Kidney (tissue), 14 donors: ENCODE measurements around the gene WASL. TPM values are rescaled to one million over a fixed set of nuclear protein-coding genes. Genes with fewer than 3 reads are reported as not detected.
"Not testable (repeated sequence)": the region's sequence is repeated elsewhere in the genome, so short reads cannot be mapped to it uniquely, and the experiment has no call there.

Experiments used
- DNase-seq, 5 donors: peaks; one replicate each; pipeline ENCODE4 v3.0.0-alpha.2; 2013 to 2020
- FAIRE-seq: peaks from 2 replicates; lab custom pipeline; 2012; peaks lifted over from hg19 to GRCh38; lab: Jason Lieb, UNC
- H3K27ac ChIP-seq, 2 donors: one replicate each; pipeline ENCODE4 v1.7.0; 2013; ENCODE audit warnings: low read depth in 2 of 2, low read length in 2 of 2, inconsistent platforms in 1 of 2
- H3K27me3 ChIP-seq: one replicate; pipeline ENCODE4 v1.7.1; 2013; ENCODE audit warnings: low read length, inconsistent platforms; ENCODE audit not compliant: control insufficient read depth, insufficient read depth
- H3K36me3 ChIP-seq, 3 donors: one replicate each; pipeline versions ENCODE4 v1.7.0 to v1.7.1; 2013; ENCODE audit warnings: low read length in 3 of 3, control low read depth in 1 of 3, inconsistent platforms in 1 of 3; ENCODE audit not compliant: insufficient read depth in 3 of 3, control insufficient read depth in 2 of 3
- H3K4me1 ChIP-seq, 3 donors: one replicate each; pipeline versions ENCODE4 v1.7.0 to v1.7.1; 2013; ENCODE audit warnings: low read length in 3 of 3, inconsistent platforms in 1 of 3, low read depth in 1 of 3; ENCODE audit not compliant: control insufficient read depth in 2 of 3, insufficient read depth in 2 of 3
- H3K4me3 ChIP-seq, 3 donors: one replicate each; pipeline versions ENCODE4 v1.7.0 to v1.8.1; 2013; ENCODE audit warnings: low read length in 3 of 3, control low read depth in 1 of 3, inconsistent platforms in 1 of 3
- H3K9ac ChIP-seq, 3 donors: one replicate each; pipeline versions ENCODE4 v1.7.0 to v1.7.1; 2013; ENCODE audit warnings: low read length in 3 of 3, control low read depth in 1 of 3, inconsistent platforms in 1 of 3
- H3K9me3 ChIP-seq, 3 donors: one replicate each; pipeline versions ENCODE4 v1.7.0 to v1.7.1; 2013; ENCODE audit warnings: low read length in 3 of 3, control low read depth in 1 of 3, inconsistent platforms in 1 of 3; ENCODE audit not compliant: control insufficient read depth in 2 of 3, insufficient read depth in 1 of 3
- intact Hi-C: fragments of 100-400 bp; cut with DNase I; formaldehyde crosslinking; loops from one replicate; pipeline ENCODE4 v1.11.1; 2022
- polyA plus RNA-seq: library from polyadenylated mRNA; stranded (reverse); fragments of 350-450 nt; fragmentation: Illumina TruSeq; extraction: RNeasy Lipid Tissue Mini Kit (QIAGEN cat#74804); gene quantifications from one replicate; pipeline ENCODE4 v1.2.3, GENCODE V29; 2014; ENCODE audit warnings: low read depth, low replicate concordance; ENCODE audit not compliant: insufficient read depth
- total RNA-seq: library from RNA; stranded (reverse); fragmentation: NEBNext Ultra II Directional; extraction: Animal tissue kit (Norgen Biotek cat#: 25700); gene quantifications from one replicate; pipeline ENCODE4 v1.2.1, GENCODE V29; 2021
- TF ChIP-seq, protein P1 (sequence below): IDR thresholded peaks from 3 replicates; pipeline ENCODE4 v1.5.1; 2012; ENCODE audit warnings: mild to moderate bottlenecking, moderate library complexity, borderline replicate concordance; ENCODE audit not compliant: insufficient read depth; ENCODE audit errors: extremely low read depth
- donor health status: control.
- donor health status: control.
- donor health status: control.
- donor health status: control.
- donor health status: control.
- donor health status: DM: yes; HTN: yes; CAD: no.
- donor health status: Normal renal cell carcinoma (clear cell type).

Gene WASL
- total and polyA plus RNA-seq, 2 donors from 2014 or later = 28.7 to 50.4 TPM

DNA sequence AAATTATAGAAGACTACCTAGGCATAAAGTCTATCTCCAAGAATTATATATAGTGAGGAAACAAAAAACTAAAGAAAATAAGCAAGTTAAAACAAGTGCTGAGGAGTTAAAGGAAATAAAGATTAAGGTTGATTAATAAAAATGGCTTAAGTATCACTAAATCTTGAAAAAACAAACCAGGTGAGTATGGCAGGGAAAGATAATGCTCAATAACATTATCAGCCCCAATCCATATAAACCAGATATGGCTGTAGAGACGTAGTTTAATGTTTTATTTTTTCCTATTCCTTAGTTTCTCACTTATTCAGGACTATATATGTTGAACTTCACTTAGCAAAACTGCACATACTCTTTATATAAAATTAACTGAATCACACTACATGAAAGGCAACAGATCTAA lies 4.4 kb downstream of the WASL start:
- TF ChIP-seq, protein P1, sequence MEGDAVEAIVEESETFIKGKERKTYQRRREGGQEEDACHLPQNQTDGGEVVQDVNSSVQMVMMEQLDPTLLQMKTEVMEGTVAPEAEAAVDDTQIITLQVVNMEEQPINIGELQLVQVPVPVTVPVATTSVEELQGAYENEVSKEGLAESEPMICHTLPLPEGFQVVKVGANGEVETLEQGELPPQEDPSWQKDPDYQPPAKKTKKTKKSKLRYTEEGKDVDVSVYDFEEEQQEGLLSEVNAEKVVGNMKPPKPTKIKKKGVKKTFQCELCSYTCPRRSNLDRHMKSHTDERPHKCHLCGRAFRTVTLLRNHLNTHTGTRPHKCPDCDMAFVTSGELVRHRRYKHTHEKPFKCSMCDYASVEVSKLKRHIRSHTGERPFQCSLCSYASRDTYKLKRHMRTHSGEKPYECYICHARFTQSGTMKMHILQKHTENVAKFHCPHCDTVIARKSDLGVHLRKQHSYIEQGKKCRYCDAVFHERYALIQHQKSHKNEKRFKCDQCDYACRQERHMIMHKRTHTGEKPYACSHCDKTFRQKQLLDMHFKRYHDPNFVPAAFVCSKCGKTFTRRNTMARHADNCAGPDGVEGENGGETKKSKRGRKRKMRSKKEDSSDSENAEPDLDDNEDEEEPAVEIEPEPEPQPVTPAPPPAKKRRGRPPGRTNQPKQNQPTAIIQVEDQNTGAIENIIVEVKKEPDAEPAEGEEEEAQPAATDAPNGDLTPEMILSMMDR = no peak
- intact Hi-C loops = no loop called here
- Histone ChIP-seq H3K4me3 (peak overlapping the region in 1 of 3 donors; percentile 15), H3K9me3 (no peaks in the 10 kb centered on the region), H3K4me1 (peaks cover 0 to 19% (median 14%) of the 10 kb centered on the region in 3 donors), H3K27me3 (no peaks in the 10 kb centered on the region), H3K27ac (no peak overlapping the region), H3K36me3 (no peaks in the 10 kb centered on the region), H3K9ac (no peak overlapping the region)
- DNase-seq = no peak
- no peak for FAIRE-seq

DNA sequence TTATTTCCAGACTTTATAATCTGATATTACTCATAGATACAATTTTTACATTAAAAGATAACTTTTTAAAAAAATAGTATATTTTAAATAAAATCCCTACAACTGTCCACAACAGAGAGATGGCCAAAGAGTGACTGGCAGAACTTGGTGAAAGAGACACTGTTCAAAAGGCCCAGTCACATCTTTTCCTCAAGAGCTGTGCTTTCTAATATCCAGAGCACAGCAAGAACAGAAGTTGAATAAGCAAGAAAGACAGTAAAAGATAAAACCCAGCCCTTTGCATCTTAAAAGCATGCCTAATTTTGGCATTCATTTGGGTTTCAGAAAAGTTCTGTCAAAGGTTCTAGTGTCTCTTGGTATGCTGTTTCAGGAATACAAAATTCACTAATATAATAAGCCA lies 6.9 kb downstream of the WASL start:
- no peak overlapping the region for H3K4me3 ChIP-seq
- H3K27me3 ChIP-seq = no peaks in the 10 kb centered on the region
- peaks cover 0 to 24% (median 12%) of the 10 kb centered on the region in 3 donors for H3K4me1 ChIP-seq
- DNase-seq (no peak), FAIRE-seq (no peak)
- intact Hi-C loops = no loop called here
- H3K27ac ChIP-seq = no peak overlapping the region
- TF ChIP-seq, protein P1 = no peak
- no peaks in the 10 kb centered on the region for H3K36me3 ChIP-seq
- no peak overlapping the region for H3K9ac ChIP-seq
- H3K9me3 ChIP-seq = no peaks in the 10 kb centered on the region

DNA sequence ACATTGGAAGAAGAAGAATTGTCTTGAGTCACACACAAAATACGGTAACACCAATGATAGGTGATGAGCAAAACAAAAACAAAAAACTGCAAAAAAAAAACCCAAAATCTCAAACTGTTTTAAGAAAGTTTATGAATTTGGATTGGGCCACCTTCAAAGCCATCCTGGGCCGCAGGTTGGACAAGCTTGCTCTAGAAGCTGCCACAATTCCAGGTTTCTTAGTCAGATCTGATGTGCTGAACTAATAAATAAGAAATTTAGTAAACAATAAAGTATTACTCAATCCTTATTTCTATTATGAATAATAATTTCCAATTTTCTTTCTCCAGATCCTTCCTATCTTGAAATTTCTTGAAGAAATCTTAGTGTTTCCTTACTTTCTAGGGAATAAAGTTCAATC lies 10.0 kb downstream of the WASL start:
- H3K27ac ChIP-seq = peak overlapping the region in 1 of 2 donors; percentile 47
- H3K27me3 ChIP-seq = no peaks in the 10 kb centered on the region
- TF ChIP-seq, protein P1 = no peak
- intact Hi-C loops = no loop called here
- H3K4me1 ChIP-seq = peaks cover 0 to 12% (median 8%) of the 10 kb centered on the region in 3 donors
- FAIRE-seq (no peak), DNase-seq (no peak)
- no peaks in the 10 kb centered on the region for H3K9me3 ChIP-seq
- no peak overlapping the region for H3K4me3 ChIP-seq
- H3K9ac ChIP-seq = no peak overlapping the region
- no peaks in the 10 kb centered on the region for H3K36me3 ChIP-seq

DNA sequence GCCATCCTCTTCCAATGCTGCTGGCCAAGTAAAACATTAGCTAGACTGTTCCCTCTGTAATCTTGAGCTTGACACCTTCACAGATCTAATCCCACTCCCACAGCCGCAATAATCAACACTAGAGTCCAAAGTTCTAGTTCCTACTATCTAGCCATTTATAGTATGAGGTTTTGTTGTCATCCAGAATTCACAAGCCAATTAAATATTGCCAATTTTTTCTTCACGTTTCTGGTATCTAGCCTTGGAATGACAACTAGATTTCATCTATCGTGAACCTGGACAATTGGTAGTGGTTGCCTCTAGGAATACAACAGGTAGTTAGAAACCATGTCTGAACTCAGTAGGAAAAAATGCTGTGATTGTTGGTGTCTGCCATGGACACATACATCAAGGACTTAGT lies 10.4 kb downstream of the WASL start:
- peak overlapping the region in 1 of 2 donors; percentile 47 for H3K27ac ChIP-seq
- no peaks in the 10 kb centered on the region for H3K27me3 ChIP-seq
- TF ChIP-seq, protein P1 = no peak
- H3K9ac ChIP-seq = no peak overlapping the region
- FAIRE-seq (no peak), DNase-seq (no peak)
- H3K9me3 ChIP-seq = no peaks in the 10 kb centered on the region
- peak overlapping the region in 1 of 3 donors; percentile 17 for H3K4me3 ChIP-seq
- H3K4me1 ChIP-seq = peaks cover 0 to 14% (median 8%) of the 10 kb centered on the region in 3 donors
- intact Hi-C loops = no loop called here
- H3K36me3 ChIP-seq = no peaks in the 10 kb centered on the region

DNA sequence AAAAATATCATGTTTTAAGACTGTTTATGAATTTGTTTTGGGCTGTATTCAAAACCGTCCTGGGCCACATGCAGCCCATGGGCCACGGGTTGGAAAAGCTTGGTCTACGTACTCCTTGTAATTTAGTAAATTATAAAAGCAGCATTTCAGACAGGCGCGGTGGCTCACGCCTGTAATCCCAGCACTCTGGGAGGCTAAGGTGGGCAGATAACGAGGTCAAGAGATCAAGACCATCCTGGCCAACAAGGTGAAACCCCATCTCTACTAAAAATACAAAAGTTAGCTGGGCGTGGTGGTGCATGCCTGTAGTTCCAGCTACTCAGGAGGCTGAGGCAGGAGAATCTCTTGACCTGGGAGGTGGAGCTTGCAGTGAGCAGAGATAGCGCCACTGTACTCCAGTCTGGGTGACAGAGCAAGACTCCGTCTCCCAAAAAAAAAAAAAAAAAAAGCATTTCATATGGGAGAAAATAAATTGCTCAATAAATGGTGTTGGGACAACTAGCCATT lies 11.6 kb downstream of the WASL start:
- not testable (repeated sequence) for H3K27me3 ChIP-seq, H3K36me3 ChIP-seq

More for the DNA sequence above, 11.6 kb downstream of the WASL start:
- H3K9me3 ChIP-seq, H3K9ac ChIP-seq, H3K27ac ChIP-seq, FAIRE-seq, H3K4me3 ChIP-seq, DNase-seq, intact Hi-C loops: not testable (repeated sequence)
- H3K4me1 ChIP-seq = peaks cover 0 to 14% (median 8%) of the 10 kb centered on the region in 3 donors
